ENCODE results near the gene KRTAP5-10. TPM values are rescaled to one million over a fixed set of nuclear protein-coding genes. Genes with fewer than 3 reads are reported as not detected.

The KRTAP5-10 gene
- total RNA-seq (not detected), polyA plus RNA-seq (ENCODE audit: insufficient read depth, low read depth, low replicate concordance) (0.28 TPM)
- long read RNA-seq, donor 1: 0 reads
- long read RNA-seq, donor 2: 0 reads

- no peaks in the 10 kb centered on the region for H3K36me3 ChIP-seq (ENCODE audit: low read depth, missing control alignments)
- no peak for TF ChIP-seq CTCF (IDR thresholded peaks at IDR 0.05)
- TF ChIP-seq POLR2A (IDR thresholded peaks at IDR 0.05): no peak
- DNase-seq: no peak
- no peaks in the 10 kb centered on the region for H3K9me3 ChIP-seq
- WGBS, 2 donors: 41 to 54% methylated on average over 2 to 5 of the region's 5 CpGs
- no peaks in the 10 kb centered on the region for H3K4me1 ChIP-seq
- intact Hi-C loops (cut with DNase I; ENCODE audit: low total_unique reads): no loop called here
- no peak within 1 kb of the TSS for H3K27ac ChIP-seq
- no peaks in the 10 kb centered on the region for H3K27me3 ChIP-seq
- H3K4me3 ChIP-seq: no peak within 1 kb of the TSS
Measured at GRCh38 chr11:71565263-71565662, at the start of gene KRTAP5-10. Gene KRTAP5-10 (plus strand): TSS chr11:71565563. CDS start chr11:71565588, 25 bp downstream.

GRCh38 chr11:71518506-71519471, 46.6 kb upstream of the KRTAP5-10 start:
- Histone ChIP-seq H3K4me1 (no peaks in the 10 kb centered on the region), H3K9me3 (no peaks in the 10 kb centered on the region), H3K27me3 (no peaks in the 10 kb centered on the region), H3K36me3 (ENCODE audit: low read depth, missing control alignments) (no peaks in the 10 kb centered on the region), H3K4me3 (peak overlapping the region; percentile 15 to 26), H3K27ac (no peak overlapping the region)
- WGBS, 2 donors: 73% methylated on average over 16 to 55 of the region's 55 CpGs
- intact Hi-C loops (cut with DNase I; ENCODE audit: low total_unique reads): no loop called here
- no peak for DNase-seq
- TF ChIP-seq CTCF (IDR thresholded peaks at IDR 0.05) (no peak), POLR2A (IDR thresholded peaks at IDR 0.05) (no peak)

DNA sequence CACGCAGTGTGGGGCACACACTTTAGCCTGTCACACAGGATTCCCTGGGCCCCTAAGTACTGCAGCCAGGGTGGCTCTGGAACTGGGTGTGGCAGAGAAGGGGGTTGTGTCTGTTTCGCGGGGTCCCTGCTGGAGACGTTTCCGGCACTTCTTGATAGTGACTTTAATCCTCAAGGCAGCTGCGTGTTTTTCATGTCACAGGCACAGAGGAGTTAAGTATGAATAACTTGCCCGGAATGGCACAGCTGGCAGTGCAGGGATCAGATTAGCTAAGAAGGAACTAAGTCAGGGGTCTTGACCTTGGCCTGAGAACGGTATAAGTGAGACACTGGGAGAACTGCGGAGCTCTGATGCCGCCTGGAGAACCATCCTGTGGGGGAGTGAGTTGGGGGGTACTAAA, 45.8 kb upstream of the KRTAP5-10 start:
- DNase-seq: no peak
- WGBS, 2 donors: 46 to 53% methylated on average over 10 of the region's 10 CpGs
- no peaks in the 10 kb centered on the region for H3K27me3 ChIP-seq
- no peaks in the 10 kb centered on the region for H3K36me3 ChIP-seq (ENCODE audit: low read depth, missing control alignments)
- no peak overlapping the region for H3K27ac ChIP-seq
- H3K4me3 ChIP-seq: peak overlapping the region in 1 of 2 donors; percentile 26
- intact Hi-C loops (cut with DNase I; ENCODE audit: low total_unique reads): no loop called here
- no peaks in the 10 kb centered on the region for H3K9me3 ChIP-seq
- H3K4me1 ChIP-seq: no peaks in the 10 kb centered on the region
- TF ChIP-seq CTCF (IDR thresholded peaks at IDR 0.05) (no peak), POLR2A (IDR thresholded peaks at IDR 0.05) (no peak)

- no peak for TF ChIP-seq CTCF (IDR thresholded peaks at IDR 0.05)
- intact Hi-C loops (cut with DNase I; ENCODE audit: low total_unique reads): no loop called here
- DNase-seq: no peak
Measured at GRCh38 chr11:71525188-71525937, 40.0 kb upstream of the KRTAP5-10 start.

More at GRCh38 chr11:71525188-71525937, 40.0 kb upstream of the KRTAP5-10 start:
- no peak overlapping the region for H3K4me3 ChIP-seq
- no peaks in the 10 kb centered on the region for H3K36me3 ChIP-seq (ENCODE audit: low read depth, missing control alignments)
- no peak overlapping the region for H3K27ac ChIP-seq
- no peaks in the 10 kb centered on the region for H3K9me3 ChIP-seq
- 63 to 77% methylated on average over 3 of the region's 3 CpGs for WGBS, 2 donors
- H3K4me1 ChIP-seq: peaks cover 4% of the 10 kb centered on the region
- no peaks in the 10 kb centered on the region for H3K27me3 ChIP-seq

Measured in testis (tissue), 5 donors.